ENCODE data around the gene ARHGAP15. TPM values are rescaled to one million over a fixed set of nuclear protein-coding genes. Genes with fewer than 3 reads are reported as not detected.

Gene ARHGAP15
- total and polyA plus RNA-seq, 8 donors: 0.69 to 5.2 (median 1.5) TPM

DNA sequence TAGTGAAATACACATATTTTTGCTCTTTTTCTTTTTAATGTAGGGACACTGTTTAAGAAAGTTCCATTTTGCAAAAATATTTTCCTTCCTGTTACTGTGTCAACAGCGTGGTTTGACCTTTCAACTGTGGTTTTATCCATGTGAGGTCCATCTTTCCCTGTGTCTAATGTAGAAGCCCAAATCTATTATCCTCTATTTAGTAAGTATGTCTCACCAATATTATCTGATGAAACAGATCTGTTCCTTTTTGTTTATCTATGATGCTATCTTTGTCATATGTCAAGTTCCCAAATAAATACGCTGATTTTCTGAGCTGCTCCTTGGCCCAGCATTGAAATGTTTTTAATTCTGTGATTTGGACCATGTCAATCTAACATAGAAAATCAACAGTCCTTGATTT lies 3.5 kb upstream of the ARHGAP15 start:
- no peak for DNase-seq
- no peak overlapping the region for H3K27ac ChIP-seq
- H3K4me1 ChIP-seq: no peaks in the 10 kb centered on the region
- H3K27me3 ChIP-seq: no peaks in the 10 kb centered on the region
- H3K4me3 ChIP-seq: no peak overlapping the region
- intact Hi-C loops (cut with DNase I): no loop called here
- WGBS, 2 donors: 74 to 76% methylated on average over 2 of the region's 2 CpGs
- TF ChIP-seq, protein P1, sequence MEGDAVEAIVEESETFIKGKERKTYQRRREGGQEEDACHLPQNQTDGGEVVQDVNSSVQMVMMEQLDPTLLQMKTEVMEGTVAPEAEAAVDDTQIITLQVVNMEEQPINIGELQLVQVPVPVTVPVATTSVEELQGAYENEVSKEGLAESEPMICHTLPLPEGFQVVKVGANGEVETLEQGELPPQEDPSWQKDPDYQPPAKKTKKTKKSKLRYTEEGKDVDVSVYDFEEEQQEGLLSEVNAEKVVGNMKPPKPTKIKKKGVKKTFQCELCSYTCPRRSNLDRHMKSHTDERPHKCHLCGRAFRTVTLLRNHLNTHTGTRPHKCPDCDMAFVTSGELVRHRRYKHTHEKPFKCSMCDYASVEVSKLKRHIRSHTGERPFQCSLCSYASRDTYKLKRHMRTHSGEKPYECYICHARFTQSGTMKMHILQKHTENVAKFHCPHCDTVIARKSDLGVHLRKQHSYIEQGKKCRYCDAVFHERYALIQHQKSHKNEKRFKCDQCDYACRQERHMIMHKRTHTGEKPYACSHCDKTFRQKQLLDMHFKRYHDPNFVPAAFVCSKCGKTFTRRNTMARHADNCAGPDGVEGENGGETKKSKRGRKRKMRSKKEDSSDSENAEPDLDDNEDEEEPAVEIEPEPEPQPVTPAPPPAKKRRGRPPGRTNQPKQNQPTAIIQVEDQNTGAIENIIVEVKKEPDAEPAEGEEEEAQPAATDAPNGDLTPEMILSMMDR (IDR thresholded peaks at IDR 0.05): no peak
- H3K9me3 ChIP-seq: no peaks in the 10 kb centered on the region
- ATAC-seq: no peak
- no peak for FAIRE-seq
- no peaks in the 10 kb centered on the region for H3K36me3 ChIP-seq

DNA sequence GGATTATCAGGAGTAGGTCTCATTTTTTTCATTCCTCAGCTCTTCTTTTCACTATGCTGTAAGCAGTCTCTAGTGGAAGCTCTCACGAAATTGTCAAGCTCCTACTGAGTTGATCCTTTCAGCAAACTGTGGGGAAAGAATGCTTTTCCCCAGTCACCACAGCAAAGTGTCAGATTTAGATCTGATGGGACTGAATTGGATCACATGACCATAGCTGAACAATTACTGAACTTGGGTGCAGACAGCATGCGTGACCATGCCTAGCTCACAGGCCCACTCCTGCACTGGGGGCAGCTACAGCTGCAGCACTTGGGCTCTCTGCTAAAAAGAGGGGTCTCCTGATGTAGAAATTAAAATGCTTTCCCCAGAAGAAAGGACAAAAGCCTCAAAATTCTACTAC lies 3.1 kb downstream of the ARHGAP15 start:
- no peak for DNase-seq
- FAIRE-seq: no peak
- no peak for ATAC-seq
- Histone ChIP-seq H3K27me3 (no peaks in the 10 kb centered on the region), H3K4me1 (no peaks in the 10 kb centered on the region), H3K27ac (no peak overlapping the region), H3K4me3 (no peak overlapping the region), H3K9me3 (no peaks in the 10 kb centered on the region), H3K36me3 (no peaks in the 10 kb centered on the region)
- intact Hi-C loops (cut with DNase I): no loop called here
- WGBS, 2 donors: 40 to 42% methylated on average over 2 of the region's 2 CpGs
- TF ChIP-seq, protein P1 (IDR thresholded peaks at IDR 0.05): no peak

DNA sequence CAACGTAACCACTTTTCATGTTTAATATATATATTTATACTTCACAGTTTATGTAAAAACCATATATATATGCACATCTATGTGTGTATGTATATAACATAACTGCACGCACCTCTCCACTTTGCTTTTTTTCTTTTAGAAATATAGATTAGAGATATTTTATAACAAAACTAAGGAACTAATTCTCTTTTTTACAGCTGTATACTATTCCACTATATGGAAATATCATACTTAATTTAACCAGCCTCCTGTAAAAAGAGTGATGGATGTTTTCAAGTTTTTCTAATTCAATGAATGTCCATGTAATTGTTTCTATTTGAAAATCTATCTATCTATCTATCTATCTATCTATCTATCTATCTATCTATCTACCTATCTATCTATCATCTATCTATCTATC lies 4.6 kb downstream of the ARHGAP15 start:
- H3K4me1 ChIP-seq: no peaks in the 10 kb centered on the region
- DNase-seq (no peak), ATAC-seq (no peak), FAIRE-seq (no peak)
- no peaks in the 10 kb centered on the region for H3K9me3 ChIP-seq
- TF ChIP-seq, protein P1 (IDR thresholded peaks at IDR 0.05): no peak
- WGBS, 2 donors: 64 to 92% methylated on average over 2 of the region's 2 CpGs
- no peak overlapping the region for H3K27ac ChIP-seq
- H3K4me3 ChIP-seq: no peak overlapping the region
- no peaks in the 10 kb centered on the region for H3K36me3 ChIP-seq
- intact Hi-C loops (cut with DNase I): no loop called here
- no peaks in the 10 kb centered on the region for H3K27me3 ChIP-seq

DNA sequence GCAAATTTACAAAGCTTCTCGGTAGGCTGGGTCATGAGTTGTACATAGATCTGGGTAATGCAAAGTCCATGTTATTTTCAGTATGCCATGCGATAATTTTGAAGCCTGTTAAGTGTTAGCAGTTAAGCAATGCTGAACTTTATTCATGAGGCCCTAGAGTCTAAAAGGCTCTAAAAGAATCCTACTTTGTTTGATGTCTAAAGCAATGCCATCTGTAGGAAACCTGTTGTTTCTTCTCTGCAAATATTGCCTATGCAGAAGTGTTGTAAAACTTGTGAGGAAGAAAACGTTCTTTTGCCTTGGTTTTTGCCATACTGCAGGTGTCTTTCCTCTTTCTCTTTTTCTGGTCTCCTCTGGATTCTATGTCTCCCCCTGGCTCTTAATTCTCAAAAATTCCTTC lies 9.1 kb downstream of the ARHGAP15 start:
- TF ChIP-seq, protein P1 (IDR thresholded peaks at IDR 0.05): no peak
- WGBS, 2 donors: 58 to 61% methylated on average over 3 of the region's 3 CpGs
- Histone ChIP-seq H3K4me3 (no peak overlapping the region), H3K4me1 (no peaks in the 10 kb centered on the region), H3K27ac (no peak overlapping the region), H3K36me3 (no peaks in the 10 kb centered on the region), H3K27me3 (no peaks in the 10 kb centered on the region), H3K9me3 (no peaks in the 10 kb centered on the region)
- no peak for FAIRE-seq
- DNase-seq: no peak
- ATAC-seq: no peak
- intact Hi-C loops (cut with DNase I): no loop called here

DNA sequence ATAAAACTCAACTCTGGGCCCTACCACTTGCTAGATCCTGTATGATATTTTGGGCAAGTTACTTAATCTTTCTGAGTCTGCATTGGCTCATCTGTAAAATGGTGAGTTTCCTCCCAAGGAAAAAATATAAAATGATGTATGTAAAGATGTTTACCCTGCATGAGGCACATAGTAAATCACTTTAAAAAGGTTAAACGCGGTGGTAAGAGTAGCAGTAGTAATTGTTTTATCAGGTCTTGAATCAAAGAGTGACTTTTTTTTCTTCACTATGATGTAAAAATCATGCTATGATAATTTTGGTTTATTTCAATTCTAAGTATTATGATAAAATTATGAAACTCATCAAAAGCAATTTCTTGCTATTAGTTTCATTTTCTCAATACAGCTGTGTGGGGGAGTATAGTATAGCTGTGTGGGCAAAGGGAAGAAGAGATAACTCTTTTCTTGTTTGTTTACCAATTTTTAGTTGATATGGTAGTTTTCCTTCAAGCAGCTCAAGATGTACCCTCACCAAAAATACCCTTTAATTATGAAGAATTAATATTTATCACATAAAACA lies 10.7 kb downstream of the ARHGAP15 start:
- Histone ChIP-seq H3K27me3 (no peaks in the 10 kb centered on the region), H3K4me1 (no peaks in the 10 kb centered on the region), H3K27ac (no peak overlapping the region), H3K9me3 (no peaks in the 10 kb centered on the region), H3K4me3 (no peak overlapping the region), H3K36me3 (no peaks in the 10 kb centered on the region)
- no peak for ATAC-seq
- no peak for DNase-seq
- TF ChIP-seq, protein P1 (IDR thresholded peaks at IDR 0.05): no peak
- intact Hi-C loops (cut with DNase I): no loop called here
- 83 to 91% methylated on average over 2 of the region's 2 CpGs for WGBS, 2 donors
- no peak for FAIRE-seq
